ENCODE data around the gene ZNF230. TPM values are rescaled to one million over a fixed set of nuclear protein-coding genes. Genes with fewer than 3 reads are reported as not detected.
A peak's percentile ranks its signal among the peaks of the same experiment; 100 is the strongest.

Gene ZNF230
- total RNA-seq: 0.32 TPM

GRCh38 chr19:44002566-44003460 is at the start of gene ZNF230:
Gene ZNF230 (plus strand): TSS chr19:44002957. CDS start chr19:44007079, 4,122 bp downstream.
- Histone ChIP-seq H3K36me3 (peaks cover 13 to 19% of the 10 kb centered on the region in 2 donors), H3K4me3 (peak within 1 kb of the TSS; percentile 78 to 80), H3K4me1 (peaks cover 0 to 9% of the 10 kb centered on the region in 2 donors), H3K27ac (peak within 1 kb of the TSS; percentile 53 to 69), H3K27me3 (no peaks in the 10 kb centered on the region), H3K9me3 (peaks cover 13 to 35% of the 10 kb centered on the region in 2 donors)
- DNase-seq (ENCODE audit: low spot score in 2 of 2): peak; percentile 76 to 97
- intact Hi-C loops (cut with DNase I): loop anchor here (1.0 to 5.0 kb wide), 10 partner anchors 19 to 210 kb away; partner anchors contain the start of genes ZNF155, ZNF221, ZNF222 and ZNF225
- TF ChIP-seq, protein P1, sequence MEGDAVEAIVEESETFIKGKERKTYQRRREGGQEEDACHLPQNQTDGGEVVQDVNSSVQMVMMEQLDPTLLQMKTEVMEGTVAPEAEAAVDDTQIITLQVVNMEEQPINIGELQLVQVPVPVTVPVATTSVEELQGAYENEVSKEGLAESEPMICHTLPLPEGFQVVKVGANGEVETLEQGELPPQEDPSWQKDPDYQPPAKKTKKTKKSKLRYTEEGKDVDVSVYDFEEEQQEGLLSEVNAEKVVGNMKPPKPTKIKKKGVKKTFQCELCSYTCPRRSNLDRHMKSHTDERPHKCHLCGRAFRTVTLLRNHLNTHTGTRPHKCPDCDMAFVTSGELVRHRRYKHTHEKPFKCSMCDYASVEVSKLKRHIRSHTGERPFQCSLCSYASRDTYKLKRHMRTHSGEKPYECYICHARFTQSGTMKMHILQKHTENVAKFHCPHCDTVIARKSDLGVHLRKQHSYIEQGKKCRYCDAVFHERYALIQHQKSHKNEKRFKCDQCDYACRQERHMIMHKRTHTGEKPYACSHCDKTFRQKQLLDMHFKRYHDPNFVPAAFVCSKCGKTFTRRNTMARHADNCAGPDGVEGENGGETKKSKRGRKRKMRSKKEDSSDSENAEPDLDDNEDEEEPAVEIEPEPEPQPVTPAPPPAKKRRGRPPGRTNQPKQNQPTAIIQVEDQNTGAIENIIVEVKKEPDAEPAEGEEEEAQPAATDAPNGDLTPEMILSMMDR (IDR thresholded peaks at IDR 0.05): no peak

GRCh38 chr19:43956827-43957226 is 45.9 kb upstream of the ZNF230 start:
- H3K9me3 ChIP-seq: peaks cover 73 to 86% of the 10 kb centered on the region in 2 donors
- intact Hi-C loops (cut with DNase I): no loop called here
- H3K4me3 ChIP-seq: no peak overlapping the region
- H3K36me3 ChIP-seq: peaks cover 5 to 29% of the 10 kb centered on the region in 2 donors
- DNase-seq (ENCODE audit: low spot score in 2 of 2): no peak
- H3K27ac ChIP-seq: no peak overlapping the region
- no peaks in the 10 kb centered on the region for H3K4me1 ChIP-seq
- TF ChIP-seq, protein P1 (IDR thresholded peaks at IDR 0.05): no peak
- H3K27me3 ChIP-seq: no peaks in the 10 kb centered on the region

- no peak overlapping the region for H3K27ac ChIP-seq
- no peak for DNase-seq (ENCODE audit: low spot score in 2 of 2)
- no peak overlapping the region for H3K4me3 ChIP-seq
- peaks cover 7 to 40% of the 10 kb centered on the region in 2 donors for H3K36me3 ChIP-seq
- H3K9me3 ChIP-seq: peaks cover 82 to 92% of the 10 kb centered on the region in 2 donors
- TF ChIP-seq, protein P1 (IDR thresholded peaks at IDR 0.05): no peak
- H3K27me3 ChIP-seq: no peaks in the 10 kb centered on the region
- no peaks in the 10 kb centered on the region for H3K4me1 ChIP-seq
- intact Hi-C loops (cut with DNase I): no loop called here
Observed at GRCh38 chr19:43957891-43958290, 44.9 kb upstream of the ZNF230 start.

DNA sequence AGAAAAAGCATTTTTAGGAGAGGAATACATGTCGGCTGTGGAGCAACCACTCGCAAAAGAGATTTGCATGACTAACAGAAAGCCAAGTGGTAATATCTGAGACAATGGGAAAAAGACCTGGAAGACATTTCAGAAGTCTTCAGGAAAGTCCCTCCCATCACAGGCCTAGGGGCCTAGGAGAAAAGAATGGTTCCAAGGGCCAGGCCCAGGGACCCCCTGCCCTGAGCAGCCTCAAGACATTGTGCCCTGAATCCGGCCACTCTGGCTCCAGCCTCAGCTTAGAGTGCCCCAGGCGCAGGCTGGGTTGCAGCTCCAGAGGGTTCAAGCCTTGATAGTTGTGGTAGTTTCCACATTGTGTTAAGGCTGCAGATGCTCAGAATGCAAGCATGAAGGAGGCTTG is 42.3 kb upstream of the ZNF230 start:
- no peak overlapping the region for H3K4me3 ChIP-seq
- no peak overlapping the region for H3K27ac ChIP-seq
- H3K27me3 ChIP-seq: no peaks in the 10 kb centered on the region
- no peaks in the 10 kb centered on the region for H3K4me1 ChIP-seq
- TF ChIP-seq, protein P1 (IDR thresholded peaks at IDR 0.05): no peak
- peaks cover 92 to 100% of the 10 kb centered on the region in 2 donors for H3K9me3 ChIP-seq
- peaks cover 25 to 44% of the 10 kb centered on the region in 2 donors for H3K36me3 ChIP-seq
- intact Hi-C loops (cut with DNase I): no loop called here
- DNase-seq (ENCODE audit: low spot score in 2 of 2): no peak

DNA sequence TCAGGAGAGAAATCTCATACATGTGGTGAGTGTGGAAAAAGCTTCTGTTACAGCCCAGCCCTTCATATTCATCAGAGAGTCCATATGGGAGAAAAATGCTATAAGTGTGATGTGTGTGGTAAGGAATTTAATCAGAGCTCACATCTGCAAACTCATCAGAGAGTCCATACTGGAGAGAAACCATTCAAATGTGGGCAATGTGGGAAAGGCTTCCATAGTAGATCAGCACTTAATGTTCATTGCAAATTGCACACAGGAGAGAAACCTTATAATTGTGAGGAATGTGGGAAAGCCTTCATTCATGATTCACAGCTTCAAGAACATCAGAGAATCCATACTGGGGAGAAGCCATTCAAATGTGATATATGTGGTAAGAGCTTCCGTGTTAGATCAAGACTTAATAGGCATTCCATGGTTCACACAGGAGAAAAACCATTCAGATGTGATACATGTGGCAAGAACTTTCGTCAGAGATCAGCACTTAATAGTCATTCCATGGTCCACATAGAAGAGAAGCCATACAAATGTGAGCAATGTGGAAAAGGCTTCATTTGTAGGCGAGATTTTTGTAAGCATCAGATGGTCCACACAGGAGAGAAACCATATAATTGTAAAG is 36.6 kb upstream of the ZNF230 start:
- no peak overlapping the region for H3K27ac ChIP-seq
- H3K36me3 ChIP-seq: peaks cover 70 to 87% of the 10 kb centered on the region in 2 donors
- H3K27me3 ChIP-seq: no peaks in the 10 kb centered on the region
- peaks cover 94 to 100% of the 10 kb centered on the region in 2 donors for H3K9me3 ChIP-seq
- TF ChIP-seq, protein P1 (IDR thresholded peaks at IDR 0.05): no peak
- peak overlapping the region in 1 of 2 donors; percentile 28 for H3K4me3 ChIP-seq
- no peak for DNase-seq (ENCODE audit: low spot score in 2 of 2)
- intact Hi-C loops (cut with DNase I): no loop called here
- no peaks in the 10 kb centered on the region for H3K4me1 ChIP-seq
